Trophoblast cell (in vitro differentiated cells and primary cell): Measurements from ENCODE around the gene GLA.

ENCODE experiments used
- DNase-seq, 2 donors: peaks; one replicate each; pipeline ENCODE4 v3.0.0-alpha.2; 2016
- H2AFZ ChIP-seq: 2 replicates; pipeline ENCODE4 v1.6.1; 2013; ENCODE audit warnings: low read length, moderate library complexity, mild to moderate bottlenecking; ENCODE audit not compliant: insufficient read depth, poor library complexity
- H2AK5ac ChIP-seq: 2 replicates; pipeline ENCODE4 v1.6.1; 2013; ENCODE audit warnings: mild to moderate bottlenecking, low read length
- H2BK120ac ChIP-seq: 2 replicates; pipeline ENCODE4 v1.6.1; 2013; ENCODE audit warnings: low read length, mild to moderate bottlenecking, moderate library complexity; ENCODE audit not compliant: insufficient read depth, poor library complexity
- H2BK12ac ChIP-seq: 2 replicates; pipeline ENCODE4 v1.6.1; 2013; ENCODE audit warnings: mild to moderate bottlenecking, low read length, moderate library complexity
- H2BK5ac ChIP-seq: 2 replicates; pipeline ENCODE4 v1.6.1; 2013; ENCODE audit warnings: low read length, low read depth, moderate library complexity, mild to moderate bottlenecking; ENCODE audit not compliant: poor library complexity
- H3K14ac ChIP-seq: 2 replicates; pipeline ENCODE4 v1.6.1; 2013; ENCODE audit warnings: mild to moderate bottlenecking, low read length
- H3K18ac ChIP-seq: 2 replicates; pipeline ENCODE4 v1.6.1; 2013; ENCODE audit warnings: mild to moderate bottlenecking, low read length
- H3K23ac ChIP-seq: 2 replicates; pipeline ENCODE4 v1.6.1; 2013; ENCODE audit warnings: low read length
- H3K27ac ChIP-seq: 2 replicates; pipeline ENCODE4 v1.5.1; 2013; ENCODE audit warnings: low read depth, mild to moderate bottlenecking, inconsistent platforms, low read length, moderate library complexity
- H3K27me3 ChIP-seq: 2 replicates; pipeline ENCODE4 v1.6.1; 2013; ENCODE audit warnings: inconsistent platforms, mild to moderate bottlenecking, low read length, moderate library complexity; ENCODE audit not compliant: insufficient read depth
- H3K36me3 ChIP-seq, 2 experiments: 1 replicate in 1 of 2; 2 replicates in 1 of 2; pipeline ENCODE4 v1.6.1; 2013; ENCODE audit warnings: low read length in 2 of 2, mild to moderate bottlenecking in 2 of 2, moderate library complexity in 1 of 2; ENCODE audit not compliant: insufficient read depth in 2 of 2, control insufficient read depth in 1 of 2
- H3K4ac ChIP-seq: 2 replicates; pipeline ENCODE4 v1.6.1; 2013; ENCODE audit warnings: low read depth, mild to moderate bottlenecking, low read length, moderate library complexity
- H3K4me1 ChIP-seq, 2 experiments: 1 replicate in 1 of 2; 2 replicates in 1 of 2; pipeline ENCODE4 v1.6.1; 2013; ENCODE audit warnings: low read length in 2 of 2, mild to moderate bottlenecking in 2 of 2, moderate library complexity in 1 of 2; ENCODE audit not compliant: insufficient read depth in 2 of 2, control insufficient read depth in 1 of 2
- H3K4me2 ChIP-seq: 2 replicates; pipeline ENCODE4 v1.6.1; 2013; ENCODE audit warnings: inconsistent platforms, mild to moderate bottlenecking, low read length, moderate library complexity
- H3K4me3 ChIP-seq: 2 replicates; pipeline ENCODE4 v1.5.1; 2013; ENCODE audit warnings: mild to moderate bottlenecking, low read depth, low read length, inconsistent platforms
- H3K79me1 ChIP-seq: one replicate; pipeline ENCODE4 v1.6.1; 2013; ENCODE audit warnings: low read length
- H3K79me2 ChIP-seq: 2 replicates; pipeline ENCODE4 v1.6.1; 2013; ENCODE audit warnings: low read length, mild to moderate bottlenecking; ENCODE audit not compliant: control insufficient read depth, insufficient read depth, poor library complexity
- H3K9ac ChIP-seq: 2 replicates; pipeline ENCODE4 v1.6.1; 2013; ENCODE audit warnings: mild to moderate bottlenecking, low read length
- H3K9me3 ChIP-seq: 2 replicates; pipeline ENCODE4 v1.6.1; 2013; ENCODE audit warnings: low read depth, mild to moderate bottlenecking, control low read depth, inconsistent platforms, low read length; ENCODE audit not compliant: insufficient read depth
- H4K12ac ChIP-seq: 2 replicates; pipeline ENCODE4 v1.6.1; 2013; ENCODE audit warnings: low read depth, mild to moderate bottlenecking, low read length, moderate library complexity
- H4K8ac ChIP-seq: 2 replicates; pipeline ENCODE4 v1.6.1; 2013; ENCODE audit warnings: low read depth, mild to moderate bottlenecking, low read length, moderate library complexity
- H4K91ac ChIP-seq: one replicate; pipeline ENCODE4 v1.6.1; 2013; ENCODE audit warnings: low read depth, mild to moderate bottlenecking, low read length, moderate library complexity
- WGBS: extraction: QIAGEN DNeasy Blood & Tissue Kit; methylation state at CpG from one replicate; pipeline ENCODE4 v1.1.7; 2013; ENCODE audit warnings: missing lambda C conversion rate; ENCODE audit not compliant: insufficient read length, insufficient coverage; ENCODE audit errors: extremely low coverage; 5-methylcytosine and 5-hydroxymethylcytosine counted together

Gene GLA

DNA sequence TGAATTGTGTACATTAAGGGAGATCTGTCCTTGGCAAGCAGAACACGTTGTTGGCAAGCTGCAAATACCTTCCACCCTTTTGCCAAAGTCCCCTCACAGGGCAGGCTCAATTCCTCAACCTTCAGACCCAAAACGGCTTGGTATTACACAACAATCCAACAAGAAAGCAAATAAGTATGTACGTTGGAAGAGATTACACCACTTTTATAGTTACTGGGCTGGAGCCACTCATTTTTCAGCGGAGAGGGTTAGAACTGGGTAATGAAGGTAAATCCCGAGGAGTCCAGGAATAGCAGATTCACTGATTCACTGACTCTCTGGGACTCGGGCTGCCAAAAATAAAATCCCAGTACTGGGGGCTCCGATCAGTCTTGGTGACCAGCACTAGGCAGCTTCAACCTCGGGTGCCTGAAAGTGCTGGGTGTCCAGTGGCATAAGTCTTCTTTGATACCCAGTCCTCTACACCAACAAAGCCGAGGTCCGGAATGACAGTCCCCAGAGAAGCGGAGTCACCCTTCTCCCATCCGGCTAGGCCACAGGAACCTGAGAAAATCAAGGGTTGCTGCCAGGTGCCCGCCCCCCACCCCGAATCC, 59.8 kb downstream of the GLA start:
- Histone ChIP-seq H3K18ac (no peak overlapping the region), H3K4me2 (peak overlapping the region; percentile 76), H3K4me1 (no peaks in the 10 kb centered on the region), H3K14ac (no peak overlapping the region), H3K79me2 (peaks cover 4% of the 10 kb centered on the region), H4K12ac (no peak overlapping the region), H2AK5ac (no peak overlapping the region), H3K79me1 (peaks cover 5% of the 10 kb centered on the region), H3K9me3 (no peaks in the 10 kb centered on the region), H2AFZ (peak overlapping the region; percentile 45), H2BK120ac (no peak overlapping the region), H3K4ac (peak overlapping the region; percentile 89), H3K27ac (no peak overlapping the region), H2BK12ac (no peak overlapping the region), H3K23ac (no peak overlapping the region), H3K9ac (peak overlapping the region; percentile 84), H3K27me3 (no peaks in the 10 kb centered on the region), H2BK5ac (no peak overlapping the region), H4K91ac (no peak overlapping the region), H3K4me3 (peak overlapping the region; percentile 97), H4K8ac (peak overlapping the region; percentile 71), H3K36me3 (peaks cover 0 to 1% of the 10 kb centered on the region in 2 experiments)
- no CpG with 5 or more reads among the region's 14 CpGs for WGBS
- peak in 1 of 2 donors; percentile 31 for DNase-seq
